Esophagus (tissue), 2 donors: Measurements from ENCODE around the gene MMP2. TPM values are rescaled to one million over a fixed set of nuclear protein-coding genes. Genes with fewer than 3 reads are reported as not detected.

Experiments used
- H3K27ac ChIP-seq, 2 donors: one replicate each; pipeline ENCODE4 v1.5.1; 2013; ENCODE audit warnings: low read depth in 2 of 2, mild to moderate bottlenecking in 2 of 2, inconsistent platforms in 1 of 2, low read length in 1 of 2, moderate library complexity in 1 of 2
- H3K27me3 ChIP-seq, 2 donors: one replicate each; pipeline ENCODE4 v1.6.1; 2013; ENCODE audit warnings: low read length in 2 of 2, control low read depth in 1 of 2, mild to moderate bottlenecking in 1 of 2; ENCODE audit not compliant: insufficient read depth in 2 of 2, control insufficient read depth in 1 of 2
- H3K36me3 ChIP-seq, 2 donors: one replicate each; pipeline ENCODE4 v1.6.1; 2013; ENCODE audit warnings: low read length in 1 of 2; ENCODE audit not compliant: control insufficient read depth in 2 of 2, insufficient read depth in 2 of 2
- H3K4me1 ChIP-seq, 2 donors: one replicate each; pipeline ENCODE4 v1.6.1; 2013; ENCODE audit warnings: low read length in 1 of 2; ENCODE audit not compliant: control insufficient read depth in 2 of 2, insufficient read depth in 2 of 2
- H3K4me3 ChIP-seq, 2 donors: one replicate each; pipeline ENCODE4 v1.5.1; 2013; ENCODE audit warnings: low read length in 2 of 2, mild to moderate bottlenecking in 2 of 2, low read depth in 1 of 2, moderate library complexity in 1 of 2
- H3K9me3 ChIP-seq, 2 donors: one replicate each; pipeline ENCODE4 v1.6.1; 2013; ENCODE audit warnings: mild to moderate bottlenecking in 2 of 2, low read depth in 1 of 2, low read length in 1 of 2, moderate library complexity in 1 of 2; ENCODE audit not compliant: control insufficient read depth in 2 of 2, insufficient read depth in 1 of 2
- WGBS, 2 donors: extraction: QIAGEN DNeasy Blood & Tissue Kit; methylation state at CpG; one replicate each; pipeline ENCODE4 v1.1.7; 2013; 5-methylcytosine and 5-hydroxymethylcytosine counted together
- polyA plus RNA-seq, 2 donors: library from polyadenylated mRNA; stranded (reverse); fragments of 200-250 nt; gene quantifications; one replicate each; pipeline ENCODE4 v1.2.3, GENCODE V29; 2013
- donor health status: healthy with polysubstance abuse.
- donor health status: Bipolar disorder and iron deficiency.

The MMP2 gene
- polyA plus RNA-seq, 2 donors = 3.3 to 11.0 TPM

DNA sequence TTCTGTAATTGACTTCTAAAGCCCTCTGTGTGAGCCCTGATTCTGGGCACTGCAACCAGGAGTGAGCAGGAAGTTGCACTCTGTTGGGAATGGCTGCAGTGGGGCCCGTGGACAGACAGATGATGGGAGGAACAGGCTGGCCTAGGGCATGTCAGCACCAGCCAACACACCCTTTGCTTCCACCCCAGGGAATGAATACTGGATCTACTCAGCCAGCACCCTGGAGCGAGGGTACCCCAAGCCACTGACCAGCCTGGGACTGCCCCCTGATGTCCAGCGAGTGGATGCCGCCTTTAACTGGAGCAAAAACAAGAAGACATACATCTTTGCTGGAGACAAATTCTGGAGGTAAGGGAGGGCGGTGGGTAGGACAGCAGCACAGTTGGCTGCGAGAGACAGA, 19.1 kb downstream of the MMP2 start:
- peaks cover 2 to 12% of the 10 kb centered on the region in 2 donors for H3K4me1 ChIP-seq
- WGBS, 2 donors = 82 to 85% methylated on average over 6 of the region's 6 CpGs

DNA sequence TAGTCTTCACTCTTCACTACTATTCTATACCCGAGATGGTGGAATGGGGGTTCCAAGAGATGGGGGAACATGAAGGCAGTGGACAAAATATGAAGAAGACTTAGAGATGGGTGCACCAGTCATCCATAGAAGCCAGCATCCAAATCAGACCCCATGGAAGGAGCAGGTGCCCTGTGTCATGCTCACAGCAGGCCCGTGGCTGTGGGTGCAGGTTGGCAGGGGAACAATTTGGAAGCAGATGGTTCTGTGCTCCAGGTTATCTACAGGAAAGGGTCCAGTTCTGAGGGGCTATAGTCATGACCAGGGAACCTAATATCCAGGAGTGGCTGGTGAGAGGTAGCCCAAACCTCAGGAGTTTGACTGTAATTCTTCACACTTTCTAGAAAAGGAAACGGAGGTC, 20.3 kb downstream of the MMP2 start:
- no peaks in the 10 kb centered on the region for H3K27me3 ChIP-seq
- peaks cover 2 to 12% of the 10 kb centered on the region in 2 donors for H3K4me1 ChIP-seq
- WGBS, 2 donors = 69 to 75% methylated on average over 3 of the region's 3 CpGs
- no peak overlapping the region for H3K4me3 ChIP-seq
- H3K36me3 ChIP-seq = no peaks in the 10 kb centered on the region
- H3K27ac ChIP-seq = no peak overlapping the region
- H3K9me3 ChIP-seq = no peaks in the 10 kb centered on the region

More for the DNA sequence above, 19.1 kb downstream of the MMP2 start:
- no peaks in the 10 kb centered on the region for H3K36me3 ChIP-seq
- H3K27ac ChIP-seq = no peak overlapping the region
- no peak overlapping the region for H3K4me3 ChIP-seq
- H3K27me3 ChIP-seq = no peaks in the 10 kb centered on the region
- H3K9me3 ChIP-seq = no peaks in the 10 kb centered on the region

DNA sequence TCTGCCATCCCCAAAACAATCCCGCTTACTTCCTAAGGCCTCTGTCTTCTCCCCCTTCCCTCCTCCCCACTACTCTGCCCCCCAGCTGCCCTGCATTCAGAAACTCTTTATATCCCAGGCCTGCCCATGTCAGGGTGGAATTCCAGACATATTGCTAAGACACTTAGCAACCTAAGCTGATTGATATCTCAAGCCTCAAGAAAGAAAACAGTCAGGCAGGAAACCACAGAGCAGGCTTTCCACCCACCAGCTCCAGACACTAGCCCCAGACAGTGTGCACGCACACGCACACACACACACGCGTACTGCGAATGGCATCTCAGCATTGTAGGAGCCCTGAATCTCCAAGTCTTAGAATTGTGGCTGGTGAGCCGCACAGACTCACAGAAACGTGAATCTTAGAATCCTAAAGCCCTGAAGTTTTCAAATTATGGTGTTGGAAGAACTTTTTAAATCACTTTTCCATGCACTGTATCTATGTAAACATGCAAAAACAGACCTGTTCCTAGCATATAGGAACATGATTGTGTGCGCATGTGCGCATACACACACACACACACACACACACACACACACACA, 21.0 kb downstream of the MMP2 start:
- no peak overlapping the region for H3K4me3 ChIP-seq
- peaks cover 2 to 12% of the 10 kb centered on the region in 2 donors for H3K4me1 ChIP-seq
- 72 to 76% methylated on average over 10 of the region's 10 CpGs for WGBS, 2 donors
- H3K27ac ChIP-seq = no peak overlapping the region
- H3K36me3 ChIP-seq = no peaks in the 10 kb centered on the region
- no peaks in the 10 kb centered on the region for H3K27me3 ChIP-seq
- no peaks in the 10 kb centered on the region for H3K9me3 ChIP-seq

DNA sequence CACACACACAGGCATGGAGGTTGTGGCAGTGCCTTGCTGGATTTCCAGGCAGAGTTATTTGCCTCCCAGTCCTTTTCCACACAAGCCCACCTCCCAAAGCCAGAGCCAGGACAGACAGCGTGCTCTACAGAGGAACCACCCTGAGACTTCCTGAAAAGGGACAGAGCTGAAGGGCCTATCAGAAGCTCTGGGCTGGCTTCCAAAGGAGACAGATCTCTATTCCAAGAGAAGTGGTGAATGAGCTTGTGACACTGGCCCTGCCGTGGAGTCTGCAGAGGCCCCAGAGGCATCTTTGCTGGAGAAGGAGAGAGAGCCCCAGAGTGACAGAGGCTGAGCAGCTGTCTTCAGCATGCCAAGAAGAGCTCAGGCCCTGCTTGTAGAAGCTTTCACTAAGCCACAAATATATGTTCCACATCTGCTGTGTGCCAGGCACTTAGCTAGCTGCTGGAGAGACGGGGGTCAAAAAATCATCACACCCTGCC, 21.6 kb downstream of the MMP2 start:
- H3K27ac ChIP-seq = no peak overlapping the region

DNA sequence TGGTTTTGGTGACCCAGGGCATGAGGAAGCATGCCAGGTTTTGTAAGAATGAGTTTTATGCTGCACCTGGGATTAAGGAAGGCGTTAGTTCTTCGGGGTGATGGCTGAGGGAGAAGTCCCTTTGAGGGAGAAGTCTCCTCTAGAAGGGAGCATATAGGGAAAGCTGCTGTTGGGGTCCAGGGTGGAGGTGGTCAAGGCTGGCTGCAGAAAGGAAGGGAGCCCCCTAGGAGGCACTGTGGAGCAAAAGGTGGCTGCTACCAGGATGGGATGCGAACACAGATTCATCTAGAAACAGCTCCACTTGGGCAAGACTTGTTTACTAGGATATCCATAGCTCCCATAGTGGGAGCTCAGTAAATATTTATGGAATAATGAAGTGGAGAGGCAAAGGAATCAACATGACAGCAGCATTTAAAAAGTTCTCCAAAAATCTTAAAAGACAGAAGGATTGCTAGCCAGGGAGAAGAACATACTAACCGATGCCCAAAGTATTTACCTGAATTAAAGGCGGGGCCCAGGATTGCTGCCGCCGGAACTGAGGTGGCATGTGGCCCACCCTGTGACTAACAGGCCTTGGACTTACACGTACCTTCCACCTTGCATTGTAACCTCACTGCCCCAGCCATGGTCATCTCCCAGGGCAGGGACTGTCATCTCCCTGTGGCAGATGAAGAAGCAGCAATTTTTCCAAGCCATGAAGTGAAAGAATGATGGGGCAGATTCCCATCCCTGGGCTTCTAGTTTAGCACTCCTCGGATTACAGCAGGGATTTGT, 22.7 kb downstream of the MMP2 start:
- Histone ChIP-seq H3K27ac (no peak overlapping the region), H3K4me1 (peaks cover 2 to 12% of the 10 kb centered on the region in 2 donors), H3K9me3 (no peaks in the 10 kb centered on the region), H3K27me3 (no peaks in the 10 kb centered on the region), H3K4me3 (no peak overlapping the region), H3K36me3 (no peaks in the 10 kb centered on the region)
- 62 to 70% methylated on average over 9 of the region's 9 CpGs for WGBS, 2 donors

More for the DNA sequence above, 21.6 kb downstream of the MMP2 start:
- WGBS, 2 donors = 33 to 37% methylated on average over 3 of the region's 3 CpGs
- peaks cover 2 to 12% of the 10 kb centered on the region in 2 donors for H3K4me1 ChIP-seq
- H3K9me3 ChIP-seq = no peaks in the 10 kb centered on the region
- H3K27me3 ChIP-seq = no peaks in the 10 kb centered on the region
- no peak overlapping the region for H3K4me3 ChIP-seq
- no peaks in the 10 kb centered on the region for H3K36me3 ChIP-seq

DNA sequence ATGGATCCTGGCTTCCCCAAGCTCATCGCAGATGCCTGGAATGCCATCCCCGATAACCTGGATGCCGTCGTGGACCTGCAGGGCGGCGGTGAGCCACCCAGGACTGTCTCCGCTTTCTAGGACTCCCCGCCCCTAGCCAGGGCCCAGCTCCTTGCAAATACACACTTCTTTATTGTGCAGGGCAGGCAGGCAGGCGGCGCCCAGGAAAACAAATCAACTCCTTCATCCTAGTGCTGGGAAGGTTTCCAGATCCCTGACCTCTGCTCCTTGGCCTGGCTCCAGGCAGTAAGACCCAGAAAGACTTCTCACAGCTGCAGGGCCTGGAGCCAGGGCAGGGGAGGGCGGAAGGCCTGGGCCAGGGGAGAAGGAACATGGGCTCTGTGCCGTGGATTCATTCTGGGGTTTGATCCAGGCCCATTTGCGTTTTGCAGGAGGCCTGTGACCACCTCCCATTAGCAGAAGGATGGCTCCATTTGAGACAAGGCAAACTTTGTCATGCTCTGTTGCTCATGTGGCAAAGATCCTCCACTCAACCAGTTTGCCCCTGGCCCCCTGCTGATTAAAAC, 23.9 kb downstream of the MMP2 start:
- Histone ChIP-seq H3K27ac (no peak overlapping the region), H3K27me3 (no peaks in the 10 kb centered on the region), H3K4me3 (no peak overlapping the region), H3K9me3 (no peaks in the 10 kb centered on the region), H3K36me3 (no peaks in the 10 kb centered on the region), H3K4me1 (peaks cover 2 to 12% of the 10 kb centered on the region in 2 donors)
- 29 to 36% methylated on average over 13 of the region's 13 CpGs for WGBS, 2 donors

DNA sequence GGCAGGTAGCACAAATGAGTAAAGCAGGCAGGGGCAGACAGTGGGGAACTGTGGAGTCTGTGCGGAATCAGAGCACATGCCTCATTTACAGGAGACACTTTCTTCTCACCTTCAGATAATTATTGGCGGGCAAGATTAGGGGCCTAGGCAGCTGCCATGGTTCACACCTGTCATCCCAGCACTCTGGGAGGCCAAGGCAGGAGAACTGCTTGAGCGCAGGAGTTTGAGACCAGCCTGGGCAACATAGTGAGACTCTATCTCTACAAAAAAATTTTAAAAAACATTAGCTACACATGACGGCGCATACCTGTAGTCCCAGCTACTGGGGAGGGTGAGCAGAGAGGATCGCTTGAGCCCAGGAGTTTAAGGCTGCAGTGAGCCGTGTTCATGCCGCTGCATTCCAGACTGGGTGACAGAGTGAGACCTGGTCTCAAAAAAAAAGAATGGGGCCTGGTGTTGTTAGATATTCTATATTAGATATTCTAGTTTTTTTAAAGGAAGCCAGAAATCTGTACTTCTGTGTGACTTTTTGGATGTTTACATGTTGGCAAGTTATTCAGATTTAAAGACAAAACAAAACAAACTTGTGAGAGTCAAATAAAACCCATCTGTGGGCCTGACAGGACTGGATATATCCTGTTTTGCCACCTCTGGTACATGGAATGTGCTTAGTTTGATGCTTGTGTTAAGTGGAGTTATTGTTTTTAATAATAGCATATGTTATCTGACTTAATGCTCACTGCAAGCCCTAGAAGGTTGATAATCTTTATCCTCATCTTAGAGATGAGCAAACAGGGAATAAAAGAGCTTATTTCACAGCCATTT, 24.9 kb downstream of the MMP2 start:
- Histone ChIP-seq H3K4me1 (peaks cover 2 to 12% of the 10 kb centered on the region in 2 donors), H3K4me3 (no peak overlapping the region), H3K27me3 (no peaks in the 10 kb centered on the region), H3K36me3 (no peaks in the 10 kb centered on the region), H3K27ac (no peak overlapping the region), H3K9me3 (no peaks in the 10 kb centered on the region)
- 87 to 96% methylated on average over 8 of the region's 8 CpGs for WGBS, 2 donors

DNA sequence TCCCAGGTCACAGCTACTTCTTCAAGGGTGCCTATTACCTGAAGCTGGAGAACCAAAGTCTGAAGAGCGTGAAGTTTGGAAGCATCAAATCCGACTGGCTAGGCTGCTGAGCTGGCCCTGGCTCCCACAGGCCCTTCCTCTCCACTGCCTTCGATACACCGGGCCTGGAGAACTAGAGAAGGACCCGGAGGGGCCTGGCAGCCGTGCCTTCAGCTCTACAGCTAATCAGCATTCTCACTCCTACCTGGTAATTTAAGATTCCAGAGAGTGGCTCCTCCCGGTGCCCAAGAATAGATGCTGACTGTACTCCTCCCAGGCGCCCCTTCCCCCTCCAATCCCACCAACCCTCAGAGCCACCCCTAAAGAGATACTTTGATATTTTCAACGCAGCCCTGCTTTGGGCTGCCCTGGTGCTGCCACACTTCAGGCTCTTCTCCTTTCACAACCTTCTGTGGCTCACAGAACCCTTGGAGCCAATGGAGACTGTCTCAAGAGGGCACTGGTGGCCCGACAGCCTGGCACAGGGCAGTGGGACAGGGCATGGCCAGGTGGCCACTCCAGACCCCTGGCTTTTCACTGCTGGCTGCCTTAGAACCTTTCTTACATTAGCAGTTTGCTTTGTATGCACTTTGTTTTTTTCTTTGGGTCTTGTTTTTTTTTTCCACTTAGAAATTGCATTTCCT, 26.5 kb downstream of the MMP2 start:
- 90 to 95% methylated on average over 9 to 10 of the region's 10 CpGs for WGBS, 2 donors
- H3K36me3 ChIP-seq = no peaks in the 10 kb centered on the region
- H3K9me3 ChIP-seq = no peaks in the 10 kb centered on the region
- H3K4me3 ChIP-seq = no peak overlapping the region
- peaks cover 2 to 15% of the 10 kb centered on the region in 2 donors for H3K4me1 ChIP-seq
- H3K27ac ChIP-seq = no peak overlapping the region
- H3K27me3 ChIP-seq = no peaks in the 10 kb centered on the region

DNA sequence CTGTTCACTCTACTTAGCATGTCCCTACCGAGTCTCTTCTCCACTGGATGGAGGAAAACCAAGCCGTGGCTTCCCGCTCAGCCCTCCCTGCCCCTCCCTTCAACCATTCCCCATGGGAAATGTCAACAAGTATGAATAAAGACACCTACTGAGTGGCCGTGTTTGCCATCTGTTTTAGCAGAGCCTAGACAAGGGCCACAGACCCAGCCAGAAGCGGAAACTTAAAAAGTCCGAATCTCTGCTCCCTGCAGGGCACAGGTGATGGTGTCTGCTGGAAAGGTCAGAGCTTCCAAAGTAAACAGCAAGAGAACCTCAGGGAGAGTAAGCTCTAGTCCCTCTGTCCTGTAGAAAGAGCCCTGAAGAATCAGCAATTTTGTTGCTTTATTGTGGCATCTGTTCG, 27.1 kb downstream of the MMP2 start:
- no peaks in the 10 kb centered on the region for H3K36me3 ChIP-seq
- 77 to 82% methylated on average over 7 of the region's 7 CpGs for WGBS, 2 donors
- H3K4me1 ChIP-seq = peaks cover 2 to 15% of the 10 kb centered on the region in 2 donors
- H3K4me3 ChIP-seq = no peak overlapping the region
- H3K27me3 ChIP-seq = no peaks in the 10 kb centered on the region
- H3K9me3 ChIP-seq = no peaks in the 10 kb centered on the region
- H3K27ac ChIP-seq = no peak overlapping the region
